Lung (tissue), 12 donors: ENCODE data around the gene PRDM5. TPM values are rescaled to one million over a fixed set of nuclear protein-coding genes. Genes with fewer than 3 reads are reported as not detected.

Source experiments
- ATAC-seq: fragments of 200-7000 bp; cut with Tn5 transposase; one replicate; pipeline ENCODE4 v1.9.1; 2020; ENCODE audit warnings: moderate number of reproducible peaks; ENCODE audit not compliant: insufficient read depth, low FRiP score
- DNase-seq, 3 donors: peaks; one replicate each; pipeline ENCODE4 v3.0.0-alpha.2; 2013 to 2017
- H3K27ac ChIP-seq, 2 donors: one replicate each; pipeline ENCODE4 v1.5.1; 2013; ENCODE audit warnings: mild to moderate bottlenecking in 2 of 2, moderate library complexity in 2 of 2, control low read depth in 1 of 2, inconsistent platforms in 1 of 2, low read depth in 1 of 2, low read length in 1 of 2
- H3K27me3 ChIP-seq, 3 donors: one replicate each; pipeline ENCODE4 v1.5.1; 2013; ENCODE audit warnings: low read length in 2 of 3; ENCODE audit not compliant: control insufficient read depth in 3 of 3, insufficient read depth in 3 of 3
- H3K36me3 ChIP-seq, 4 donors: one replicate each; pipeline ENCODE4 v1.5.1; 2013; ENCODE audit warnings: low read length in 4 of 4, mild to moderate bottlenecking in 1 of 4, moderate library complexity in 1 of 4; ENCODE audit not compliant: control insufficient read depth in 4 of 4, insufficient read depth in 4 of 4
- H3K4me1 ChIP-seq, 5 donors: one replicate each; pipeline ENCODE4 v1.5.1; 2013; ENCODE audit warnings: low read length in 5 of 5, mild to moderate bottlenecking in 2 of 5, moderate library complexity in 1 of 5; ENCODE audit not compliant: control insufficient read depth in 5 of 5, insufficient read depth in 5 of 5
- H3K4me3 ChIP-seq: one replicate; pipeline ENCODE4 v1.5.1; 2013; ENCODE audit warnings: mild to moderate bottlenecking, control low read depth, moderate library complexity
- H3K9ac ChIP-seq, 2 donors: one replicate each; pipeline ENCODE4 v1.5.1; 2013; ENCODE audit warnings: low read length in 2 of 2, control low read depth in 1 of 2; ENCODE audit not compliant: insufficient read depth in 1 of 2
- H3K9me3 ChIP-seq, 4 donors: one replicate each; pipeline ENCODE4 v1.5.1; 2013; ENCODE audit warnings: low read length in 3 of 4, mild to moderate bottlenecking in 1 of 4, moderate library complexity in 1 of 4; ENCODE audit not compliant: control insufficient read depth in 4 of 4, insufficient read depth in 3 of 4
- WGBS, 2 donors: extraction: QIAGEN DNeasy Blood & Tissue Kit; methylation state at CpG; one replicate each; pipeline ENCODE4 v1.1.7; 2013; 5-methylcytosine and 5-hydroxymethylcytosine counted together
- polyA plus RNA-seq, 2 donors: library from polyadenylated mRNA; stranded (reverse); fragments of 200-250 nt; gene quantifications; one replicate each; pipeline ENCODE4 v1.2.1, GENCODE V29; 2013
- total RNA-seq, 2 donors: library from RNA; depleted of rRNA in 1 of 2; stranded (reverse); fragments of >200 nt in 1 of 2; gene quantifications; one replicate each; pipeline ENCODE4 v1.2.1, GENCODE V29; 2014 to 2021
- TF ChIP-seq, protein P1 (sequence below): IDR thresholded peaks from 2 replicates; pipeline ENCODE4 v1.5.1; 2012; ENCODE audit warnings: mild to moderate bottlenecking; ENCODE audit errors: control extremely low read depth, extremely low read depth
- donor health status: control.
- donor health status: control.
- donor health status: Bipolar disorder and iron deficiency.
- donor health status: healthy.
- donor health status: DM: yes; HTN: yes; CAD: no.

Gene PRDM5
- total and polyA plus RNA-seq, 4 donors = 3.0 to 57.6 (median 9.2) TPM

DNA sequence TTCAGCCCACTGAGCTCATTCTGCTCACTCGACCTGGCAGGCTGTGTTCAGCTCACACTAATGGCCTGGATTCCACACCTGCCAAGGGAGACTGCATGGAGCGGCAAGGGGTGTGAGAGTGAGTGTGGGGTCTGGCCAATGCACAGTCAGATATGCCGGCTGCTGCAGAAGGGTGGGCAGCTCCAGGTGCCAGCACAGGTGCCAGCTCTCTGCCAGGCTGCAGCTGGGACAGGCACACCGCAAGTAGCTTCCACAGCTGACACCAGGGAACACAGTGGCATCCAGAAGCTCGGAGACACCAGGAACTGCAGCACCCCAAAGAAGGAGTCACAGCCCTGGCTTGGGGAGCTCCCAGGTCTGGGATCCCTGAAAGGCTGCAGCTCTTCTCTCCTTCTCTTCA lies 83.7 kb downstream of the PRDM5 start:
- Histone ChIP-seq H3K27me3 (no peaks in the 10 kb centered on the region), H3K4me3 (no peak overlapping the region), H3K9me3 (peaks cover 0 to 6% (median under 1%) of the 10 kb centered on the region in 4 donors), H3K4me1 (peaks cover 0 to 12% (median 5%) of the 10 kb centered on the region in 5 donors), H3K27ac (no peak overlapping the region), H3K36me3 (peaks cover 0 to 5% (median 2%) of the 10 kb centered on the region in 4 donors), H3K9ac (no peak overlapping the region)
- WGBS, 2 donors = 96% methylated on average over 5 of the region's 5 CpGs
- TF ChIP-seq, protein P1, sequence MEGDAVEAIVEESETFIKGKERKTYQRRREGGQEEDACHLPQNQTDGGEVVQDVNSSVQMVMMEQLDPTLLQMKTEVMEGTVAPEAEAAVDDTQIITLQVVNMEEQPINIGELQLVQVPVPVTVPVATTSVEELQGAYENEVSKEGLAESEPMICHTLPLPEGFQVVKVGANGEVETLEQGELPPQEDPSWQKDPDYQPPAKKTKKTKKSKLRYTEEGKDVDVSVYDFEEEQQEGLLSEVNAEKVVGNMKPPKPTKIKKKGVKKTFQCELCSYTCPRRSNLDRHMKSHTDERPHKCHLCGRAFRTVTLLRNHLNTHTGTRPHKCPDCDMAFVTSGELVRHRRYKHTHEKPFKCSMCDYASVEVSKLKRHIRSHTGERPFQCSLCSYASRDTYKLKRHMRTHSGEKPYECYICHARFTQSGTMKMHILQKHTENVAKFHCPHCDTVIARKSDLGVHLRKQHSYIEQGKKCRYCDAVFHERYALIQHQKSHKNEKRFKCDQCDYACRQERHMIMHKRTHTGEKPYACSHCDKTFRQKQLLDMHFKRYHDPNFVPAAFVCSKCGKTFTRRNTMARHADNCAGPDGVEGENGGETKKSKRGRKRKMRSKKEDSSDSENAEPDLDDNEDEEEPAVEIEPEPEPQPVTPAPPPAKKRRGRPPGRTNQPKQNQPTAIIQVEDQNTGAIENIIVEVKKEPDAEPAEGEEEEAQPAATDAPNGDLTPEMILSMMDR = no peak
- DNase-seq (no peak), ATAC-seq (no peak)

DNA sequence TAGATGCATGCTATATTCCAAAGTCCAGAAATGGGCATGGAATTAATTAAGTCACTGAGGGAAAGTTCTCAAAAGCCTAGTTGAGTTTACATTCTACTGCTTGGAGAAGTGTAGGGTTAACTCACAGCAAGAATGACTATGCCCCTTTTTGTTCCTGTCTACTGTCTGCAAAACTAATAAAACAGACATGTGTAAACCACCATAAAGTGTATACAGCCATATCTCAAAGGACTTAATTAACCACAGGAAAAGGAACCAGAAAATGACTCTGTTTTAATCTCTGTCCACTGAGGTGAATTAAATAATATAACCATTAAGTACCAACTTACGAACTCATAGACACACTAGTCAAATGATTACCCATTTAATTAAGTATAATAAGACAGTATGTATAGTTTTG lies 84.9 kb downstream of the PRDM5 start:
- H3K9me3 ChIP-seq = peaks cover 0 to 7% (median under 1%) of the 10 kb centered on the region in 4 donors
- ATAC-seq = no peak
- peaks cover 0 to 5% (median 2%) of the 10 kb centered on the region in 4 donors for H3K36me3 ChIP-seq
- no peak overlapping the region for H3K4me3 ChIP-seq
- no peaks in the 10 kb centered on the region for H3K27me3 ChIP-seq
- no peak overlapping the region for H3K9ac ChIP-seq
- H3K27ac ChIP-seq = no peak overlapping the region
- TF ChIP-seq, protein P1 = no peak
- DNase-seq = no peak
- WGBS, 2 donors = 88 to 93% methylated on average over 1 of the region's 1 CpG
- H3K4me1 ChIP-seq = peaks cover 0 to 12% (median 5%) of the 10 kb centered on the region in 5 donors

DNA sequence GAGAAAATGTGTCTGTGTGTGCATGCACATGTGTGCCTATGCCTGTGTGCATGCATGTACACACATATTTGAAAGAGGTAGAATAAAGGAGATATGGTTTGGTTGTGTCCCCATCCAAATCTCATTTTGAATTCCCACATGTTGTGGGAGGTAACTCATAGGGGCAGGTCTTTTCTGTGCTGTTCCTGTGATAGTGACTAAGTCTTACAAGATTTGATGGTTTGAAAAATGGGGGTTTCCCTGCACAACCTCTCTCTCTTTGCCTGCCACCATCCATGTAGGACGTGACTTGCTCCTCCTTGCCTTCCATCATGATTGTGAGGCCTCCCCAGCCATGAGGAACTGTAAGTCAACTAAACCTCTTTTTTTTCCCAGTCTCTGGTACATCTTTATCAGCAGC lies 87.2 kb downstream of the PRDM5 start:
- H3K4me1 ChIP-seq = no peaks in the 10 kb centered on the region
- no peaks in the 10 kb centered on the region for H3K27me3 ChIP-seq
- no peak for DNase-seq
- H3K4me3 ChIP-seq = no peak overlapping the region
- 93 to 100% methylated on average over 1 of the region's 1 CpG for WGBS, 2 donors
- peaks cover 0 to 5% (median 2%) of the 10 kb centered on the region in 4 donors for H3K36me3 ChIP-seq
- no peak overlapping the region for H3K9ac ChIP-seq
- no peak for ATAC-seq
- no peak overlapping the region for H3K27ac ChIP-seq
- H3K9me3 ChIP-seq = peaks cover 0 to 7% (median under 1%) of the 10 kb centered on the region in 4 donors
- TF ChIP-seq, protein P1 = no peak

DNA sequence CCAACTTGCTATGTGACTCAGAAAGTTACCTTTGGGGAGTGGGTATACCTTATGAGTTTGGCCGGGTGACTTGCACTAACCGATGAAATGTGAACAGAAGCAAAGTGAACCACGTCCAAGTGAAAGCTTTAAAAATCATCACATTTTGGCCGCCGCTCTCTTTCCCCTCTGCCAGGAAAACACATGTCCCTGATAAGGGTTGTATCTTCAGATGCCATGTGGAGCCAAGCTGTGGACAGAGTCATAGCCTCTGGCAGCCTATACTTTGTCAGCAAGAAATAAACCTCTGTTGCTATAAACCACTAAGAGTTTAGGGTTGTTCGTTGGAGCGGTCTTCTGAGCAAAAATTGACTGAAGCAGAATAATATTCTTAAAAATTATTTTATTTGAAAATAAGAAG lies 92.3 kb downstream of the PRDM5 start:
- H3K36me3 ChIP-seq = no peaks in the 10 kb centered on the region
- H3K9ac ChIP-seq = no peak overlapping the region
- TF ChIP-seq, protein P1 = no peak
- DNase-seq (peak; percentile 63 to 81 (median 76)), ATAC-seq (no peak)
- peak overlapping the region in 1 of 2 donors; percentile 64 for H3K27ac ChIP-seq
- H3K9me3 ChIP-seq = peaks cover 0 to 7% (median under 1%) of the 10 kb centered on the region in 4 donors
- peaks cover 0 to 17% (median 4%) of the 10 kb centered on the region in 5 donors for H3K4me1 ChIP-seq
- H3K4me3 ChIP-seq = no peak overlapping the region
- H3K27me3 ChIP-seq = no peaks in the 10 kb centered on the region
- 70 to 82% methylated on average over 7 of the region's 7 CpGs for WGBS, 2 donors
